Neuron (in vitro differentiated cells): ENCODE measurements around the gene SEMA6C.
"Not testable (repeated sequence)": the region's sequence is repeated elsewhere in the genome, so short reads cannot be mapped to it uniquely, and the experiment has no call there.

Experiments used
- H2AFZ ChIP-seq: one replicate; pipeline ENCODE4 v1.6.1; 2013; ENCODE audit warnings: low read depth, mild to moderate bottlenecking, inconsistent platforms, low read length, moderate library complexity
- H3K27me3 ChIP-seq: one replicate; pipeline ENCODE4 v1.6.1; 2013; ENCODE audit warnings: low read length; ENCODE audit not compliant: insufficient read depth
- H3K36me3 ChIP-seq: one replicate; pipeline ENCODE4 v1.6.1; 2013; ENCODE audit warnings: low read length; ENCODE audit not compliant: insufficient read depth
- H3K4me1 ChIP-seq: one replicate; pipeline ENCODE4 v1.6.1; 2013; ENCODE audit warnings: low read length; ENCODE audit not compliant: insufficient read depth
- H3K4me3 ChIP-seq: 2 replicates; pipeline ENCODE4 v1.5.1; 2013; ENCODE audit warnings: mild to moderate bottlenecking, low read length, moderate library complexity
- H3K9me3 ChIP-seq: one replicate; pipeline ENCODE4 v1.6.1; 2013; ENCODE audit warnings: low read length

SEMA6C gene, protein sequence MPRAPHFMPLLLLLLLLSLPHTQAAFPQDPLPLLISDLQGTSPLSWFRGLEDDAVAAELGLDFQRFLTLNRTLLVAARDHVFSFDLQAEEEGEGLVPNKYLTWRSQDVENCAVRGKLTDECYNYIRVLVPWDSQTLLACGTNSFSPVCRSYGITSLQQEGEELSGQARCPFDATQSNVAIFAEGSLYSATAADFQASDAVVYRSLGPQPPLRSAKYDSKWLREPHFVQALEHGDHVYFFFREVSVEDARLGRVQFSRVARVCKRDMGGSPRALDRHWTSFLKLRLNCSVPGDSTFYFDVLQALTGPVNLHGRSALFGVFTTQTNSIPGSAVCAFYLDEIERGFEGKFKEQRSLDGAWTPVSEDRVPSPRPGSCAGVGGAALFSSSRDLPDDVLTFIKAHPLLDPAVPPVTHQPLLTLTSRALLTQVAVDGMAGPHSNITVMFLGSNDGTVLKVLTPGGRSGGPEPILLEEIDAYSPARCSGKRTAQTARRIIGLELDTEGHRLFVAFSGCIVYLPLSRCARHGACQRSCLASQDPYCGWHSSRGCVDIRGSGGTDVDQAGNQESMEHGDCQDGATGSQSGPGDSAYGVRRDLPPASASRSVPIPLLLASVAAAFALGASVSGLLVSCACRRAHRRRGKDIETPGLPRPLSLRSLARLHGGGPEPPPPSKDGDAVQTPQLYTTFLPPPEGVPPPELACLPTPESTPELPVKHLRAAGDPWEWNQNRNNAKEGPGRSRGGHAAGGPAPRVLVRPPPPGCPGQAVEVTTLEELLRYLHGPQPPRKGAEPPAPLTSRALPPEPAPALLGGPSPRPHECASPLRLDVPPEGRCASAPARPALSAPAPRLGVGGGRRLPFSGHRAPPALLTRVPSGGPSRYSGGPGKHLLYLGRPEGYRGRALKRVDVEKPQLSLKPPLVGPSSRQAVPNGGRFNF

DNA sequence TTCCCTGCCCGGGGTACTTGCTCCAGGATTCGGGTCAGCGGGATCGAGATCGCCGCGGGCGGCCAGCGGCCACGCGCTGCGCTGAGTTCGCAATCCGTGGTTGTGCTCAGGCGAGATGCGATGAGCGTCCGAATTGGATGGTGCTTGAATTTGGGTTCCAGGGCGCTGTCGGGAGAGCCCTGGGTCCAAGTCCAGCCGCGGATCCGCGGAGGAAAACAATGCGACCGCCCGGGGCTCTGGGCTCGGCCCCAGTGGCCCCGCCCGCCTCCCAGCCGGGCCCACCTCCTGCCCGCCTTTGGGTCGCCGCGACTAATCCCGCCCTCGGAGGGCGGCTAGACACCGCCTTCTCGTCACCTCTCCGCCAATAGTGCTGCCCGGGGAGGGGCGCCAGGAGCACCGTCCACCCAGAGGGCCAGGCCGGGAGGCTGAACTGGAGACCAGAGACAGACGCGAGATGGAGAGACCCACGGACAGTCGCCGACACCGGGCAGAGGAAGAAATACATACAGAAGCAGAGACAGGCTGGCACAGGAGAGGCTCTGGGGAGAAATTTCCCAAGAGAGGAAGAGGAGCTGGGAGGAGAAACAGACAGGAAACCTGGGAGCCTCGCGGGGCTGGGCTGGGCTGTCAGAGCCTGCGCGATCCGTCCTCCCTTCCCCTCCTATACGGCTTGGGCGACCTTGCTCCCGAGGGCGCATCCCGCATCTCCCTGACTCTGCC lies at the start of gene SEMA6C:
TSS of gene SEMA6C (minus strand) at position 220 of the 720 bp plus-strand sequence. CDS start 4,010 bp downstream, outside the sequence.
- Histone ChIP-seq H3K9me3 (no peaks in the 10 kb centered on the region), H2AFZ (peak within 1 kb of the TSS; percentile 35), H3K4me3 (peak within 1 kb of the TSS; percentile 77), H3K36me3 (peaks cover 5% of the 10 kb centered on the region), H3K27me3 (no peaks in the 10 kb centered on the region), H3K4me1 (peaks cover 36% of the 10 kb centered on the region)

DNA sequence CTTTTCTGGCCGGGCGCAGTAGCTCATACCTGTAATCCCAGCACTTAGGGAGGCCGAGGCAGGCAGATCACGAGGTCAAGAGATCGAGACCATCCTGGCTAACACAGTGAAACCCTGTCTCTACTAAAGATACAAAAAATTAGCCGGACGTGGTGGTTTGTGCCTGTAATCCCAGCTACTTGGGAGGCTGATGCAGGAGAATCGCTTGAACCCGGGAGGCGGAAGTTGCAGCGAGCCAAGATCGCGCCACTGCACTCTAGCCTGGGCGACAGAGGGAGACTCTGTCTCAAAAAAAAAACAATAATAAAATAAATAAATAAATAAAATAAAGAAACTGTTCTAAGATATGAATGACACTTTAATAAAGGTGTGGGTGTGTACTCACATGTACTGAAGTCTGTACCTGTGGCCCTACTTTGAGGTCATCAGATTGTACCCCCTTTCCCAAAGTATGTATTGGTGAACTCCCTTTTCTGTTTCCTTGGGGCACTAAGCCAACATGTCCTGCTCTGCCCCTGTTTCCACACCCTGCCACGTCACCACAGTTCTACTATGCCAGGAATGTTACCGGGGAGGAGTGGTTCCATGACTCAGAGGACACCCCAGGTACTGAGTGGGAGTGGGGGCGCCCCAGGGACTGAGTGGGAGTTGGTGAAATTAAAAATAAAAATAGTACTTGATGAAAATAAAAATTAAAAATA lies 48.6 kb upstream of the SEMA6C start:
- not testable (repeated sequence) for H3K4me3 ChIP-seq, H3K27me3 ChIP-seq, H3K9me3 ChIP-seq, H3K36me3 ChIP-seq, H2AFZ ChIP-seq, H3K4me1 ChIP-seq

DNA sequence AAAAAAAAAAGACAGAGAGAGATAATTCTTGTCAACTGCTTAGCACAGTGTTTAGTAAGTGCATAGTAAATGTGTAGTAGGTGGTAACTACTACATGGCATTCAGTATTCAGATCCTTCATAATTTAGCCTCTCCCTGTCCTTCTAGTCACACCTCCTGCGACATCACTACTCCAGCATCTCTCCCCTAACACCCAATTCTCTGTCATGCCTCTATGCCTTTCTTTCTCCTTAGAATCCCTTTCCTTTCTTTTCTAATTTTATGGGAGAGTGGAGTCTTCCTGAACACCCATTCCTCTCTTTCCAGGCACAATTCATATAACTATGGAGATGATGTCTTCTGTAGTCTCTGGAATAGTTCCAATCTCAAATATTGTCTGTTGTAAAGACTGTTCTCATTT lies 47.4 kb upstream of the SEMA6C start:
- Histone ChIP-seq H2AFZ (no peak overlapping the region), H3K4me3 (no peak overlapping the region), H3K9me3 (no peaks in the 10 kb centered on the region), H3K36me3 (no peaks in the 10 kb centered on the region), H3K4me1 (peaks cover 7% of the 10 kb centered on the region), H3K27me3 (no peaks in the 10 kb centered on the region)

DNA sequence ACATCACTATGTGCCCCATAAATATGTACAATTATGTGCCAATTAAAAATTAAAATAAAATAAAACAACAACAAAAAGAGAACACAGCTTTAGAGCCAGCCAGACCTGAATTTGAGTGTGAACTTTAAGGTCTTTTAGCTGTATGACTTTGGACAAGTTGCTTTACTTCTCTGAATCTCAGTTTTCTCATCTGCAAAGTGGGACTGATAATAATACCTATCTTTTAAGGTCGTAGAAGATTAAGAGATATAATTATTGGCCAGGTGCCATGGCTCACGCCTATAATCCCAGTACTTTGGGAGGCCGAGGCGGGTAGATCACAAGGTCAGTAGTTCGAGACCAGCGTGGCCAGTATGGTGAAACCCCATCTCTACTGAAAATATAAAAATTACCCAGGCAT lies 46.9 kb upstream of the SEMA6C start:
- Histone ChIP-seq H3K4me1 (peaks cover 13% of the 10 kb centered on the region), H3K36me3 (no peaks in the 10 kb centered on the region), H3K27me3 (no peaks in the 10 kb centered on the region), H3K9me3 (no peaks in the 10 kb centered on the region), H2AFZ (no peak overlapping the region), H3K4me3 (no peak overlapping the region)

DNA sequence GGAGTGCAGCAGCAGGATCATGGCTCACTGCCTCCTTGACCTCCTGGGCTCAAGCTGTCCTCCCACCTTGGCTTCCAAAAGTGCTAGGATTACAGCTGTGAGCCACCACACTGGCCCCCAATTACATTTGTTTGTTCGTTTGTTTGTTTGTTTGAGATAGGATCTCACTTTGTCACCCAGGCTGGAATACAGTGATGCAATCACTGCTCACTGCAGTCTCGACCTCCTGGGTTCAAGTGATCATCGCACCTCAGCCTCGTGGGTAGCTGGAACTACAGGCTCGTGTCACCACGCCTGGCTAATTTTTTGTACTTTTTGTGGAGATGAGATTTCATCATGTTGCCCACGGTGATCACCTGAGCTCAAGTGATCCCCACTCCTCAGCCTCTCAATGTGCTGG lies 45.6 kb upstream of the SEMA6C start:
- Histone ChIP-seq H3K4me3 (no peak overlapping the region), H2AFZ (no peak overlapping the region), H3K9me3 (no peaks in the 10 kb centered on the region), H3K4me1 (peaks cover 11% of the 10 kb centered on the region), H3K27me3 (no peaks in the 10 kb centered on the region), H3K36me3 (peaks cover 6% of the 10 kb centered on the region)

DNA sequence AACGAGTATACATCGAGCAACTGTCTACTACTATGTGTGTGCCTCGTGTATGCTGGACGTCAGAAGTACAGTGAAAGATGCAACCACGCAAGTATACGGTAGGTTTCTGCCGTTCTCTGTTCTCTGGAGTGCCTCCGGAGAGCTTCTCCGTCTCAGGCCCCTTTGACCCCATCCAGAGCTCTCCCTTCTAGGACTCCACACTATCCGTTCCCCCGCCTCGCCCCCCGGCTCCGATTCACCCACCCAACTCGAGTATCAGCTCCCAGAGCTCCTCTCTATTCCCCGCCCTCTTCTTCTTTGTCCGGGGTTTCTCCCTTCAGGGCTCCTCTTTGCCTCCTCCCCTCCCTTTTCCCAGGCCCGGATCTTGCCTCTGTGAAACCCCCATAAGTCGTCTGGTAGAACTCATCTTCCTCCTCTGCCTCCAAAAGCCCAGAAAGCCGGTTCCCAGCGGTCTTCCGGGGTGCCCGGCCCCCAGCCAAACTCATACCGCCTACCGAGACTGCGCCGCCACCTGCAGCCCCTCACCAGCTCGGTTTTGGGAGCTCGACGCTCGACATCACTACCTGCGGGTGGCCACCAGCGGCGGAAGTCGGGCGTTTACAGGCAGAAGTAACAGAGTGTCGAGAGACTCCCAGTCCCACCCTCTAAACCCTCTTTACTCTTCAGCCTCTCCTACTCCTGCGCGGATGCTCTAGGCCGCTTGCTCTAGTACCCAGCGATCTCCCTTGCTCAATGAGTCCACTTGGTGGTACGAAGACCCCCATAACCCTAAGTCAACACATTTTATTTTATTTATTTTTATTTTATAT lies 43.4 kb upstream of the SEMA6C start, which contains the start of gene VPS72:
TSS of gene VPS72 (minus strand) at position 561 of the 809 bp plus-strand sequence. CDS start at position 485, 76 bp downstream.
- Histone ChIP-seq H3K4me3 (peak within 1 kb of the TSS; percentile 79), H3K36me3 (peaks cover 23% of the 10 kb centered on the region), H3K9me3 (no peaks in the 10 kb centered on the region), H3K4me1 (peaks cover 11% of the 10 kb centered on the region), H2AFZ (peak within 1 kb of the TSS; percentile 29), H3K27me3 (no peaks in the 10 kb centered on the region)

DNA sequence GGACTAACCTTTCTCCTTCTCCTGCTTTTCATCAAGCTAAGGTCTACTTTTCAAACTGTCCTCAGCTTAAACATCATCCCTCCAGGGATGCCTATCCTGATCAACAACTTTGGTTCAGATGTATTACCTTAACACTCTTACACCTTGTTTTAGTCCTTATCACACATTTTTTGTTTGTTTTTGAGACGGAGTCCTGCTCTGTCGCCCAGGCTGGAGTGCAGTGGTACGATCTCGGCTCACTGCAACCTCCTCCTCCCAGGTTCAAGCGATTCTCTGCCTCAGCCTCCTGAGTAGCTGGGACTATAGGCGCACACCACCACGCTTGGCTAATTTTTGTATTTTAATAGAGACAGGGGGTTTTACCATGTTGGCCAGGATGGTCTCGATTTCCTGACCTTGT lies 42.2 kb upstream of the SEMA6C start:
- not testable (repeated sequence) for H3K9me3 ChIP-seq, H3K27me3 ChIP-seq, H2AFZ ChIP-seq
- Histone ChIP-seq H3K4me3 (peak overlapping the region; percentile 79), H3K36me3 (peaks cover 34% of the 10 kb centered on the region), H3K4me1 (peaks cover 11% of the 10 kb centered on the region)

DNA sequence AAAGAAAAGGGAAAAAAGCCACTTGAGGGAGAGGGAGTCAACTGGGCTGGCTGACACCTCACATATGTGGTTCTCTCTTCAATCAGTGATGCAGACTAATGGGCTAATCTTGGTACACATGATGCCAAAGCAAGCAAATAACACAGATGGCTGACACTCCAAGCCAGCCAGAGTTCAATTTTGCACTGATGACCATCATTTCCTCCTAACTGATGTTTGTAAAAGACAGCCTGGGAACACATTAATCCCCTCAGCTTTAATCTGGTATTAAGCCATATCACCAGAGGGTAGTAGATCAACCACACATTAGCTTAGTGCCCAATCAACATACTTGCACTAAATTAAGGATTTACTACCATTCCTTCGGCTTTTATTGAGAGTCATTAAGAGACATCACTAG lies 40.8 kb upstream of the SEMA6C start:
- Histone ChIP-seq H3K36me3 (peaks cover 47% of the 10 kb centered on the region), H3K4me3 (no peak overlapping the region), H3K4me1 (peaks cover 11% of the 10 kb centered on the region), H3K27me3 (no peaks in the 10 kb centered on the region), H2AFZ (no peak overlapping the region), H3K9me3 (no peaks in the 10 kb centered on the region)

DNA sequence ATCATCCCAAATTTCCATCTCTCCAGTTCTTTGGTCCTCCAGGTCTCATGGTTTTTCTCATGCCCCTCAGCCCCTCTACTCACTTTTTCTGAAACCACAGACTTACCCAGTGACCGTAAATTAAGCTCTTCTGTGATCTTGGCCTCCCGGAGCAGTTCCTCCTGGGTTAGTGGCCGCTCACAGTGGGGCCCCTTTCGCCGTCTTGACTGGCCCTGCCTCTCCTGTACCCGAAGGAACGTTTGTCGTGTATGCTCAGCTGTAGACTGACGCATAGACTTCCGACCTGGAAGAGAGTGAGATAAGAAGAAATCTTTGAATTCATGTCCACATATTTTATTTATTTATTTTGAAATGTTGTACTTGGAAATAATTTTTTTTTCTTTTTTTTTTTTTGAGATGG lies 37.8 kb upstream of the SEMA6C start:
- Histone ChIP-seq H2AFZ (no peak overlapping the region), H3K4me1 (peaks cover 9% of the 10 kb centered on the region), H3K36me3 (peaks cover 71% of the 10 kb centered on the region), H3K9me3 (no peaks in the 10 kb centered on the region), H3K4me3 (no peak overlapping the region), H3K27me3 (no peaks in the 10 kb centered on the region)

DNA sequence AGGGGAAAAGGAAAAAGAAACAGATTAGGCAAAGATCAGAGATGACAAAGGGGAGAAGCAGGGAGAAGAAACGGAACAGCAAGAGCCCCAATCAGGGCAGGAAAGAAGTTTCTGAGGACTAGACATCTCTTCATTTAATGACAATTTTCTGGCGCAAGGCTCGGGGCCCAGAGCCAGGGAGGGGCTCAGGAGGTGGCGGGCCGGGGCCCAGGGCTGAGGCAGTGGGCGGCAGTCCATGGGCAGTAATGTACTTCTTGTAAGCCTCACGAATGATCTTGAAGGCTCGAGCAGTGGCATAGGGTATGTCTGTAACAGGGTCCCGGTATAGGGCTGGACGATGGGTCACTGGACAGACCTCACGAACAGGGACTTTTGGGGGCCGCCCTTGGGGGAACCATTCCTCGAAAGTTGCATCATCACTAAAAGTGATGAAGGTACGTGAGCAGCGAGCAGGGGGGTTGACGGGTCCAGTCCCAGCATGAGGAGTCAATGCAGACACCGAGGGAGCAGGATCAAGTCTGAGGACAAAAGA lies 30.1 kb upstream of the SEMA6C start:
- Histone ChIP-seq H3K9me3 (no peaks in the 10 kb centered on the region), H3K4me1 (no peaks in the 10 kb centered on the region), H3K27me3 (no peaks in the 10 kb centered on the region), H2AFZ (no peak overlapping the region), H3K4me3 (no peak overlapping the region), H3K36me3 (peaks cover 69% of the 10 kb centered on the region)

DNA sequence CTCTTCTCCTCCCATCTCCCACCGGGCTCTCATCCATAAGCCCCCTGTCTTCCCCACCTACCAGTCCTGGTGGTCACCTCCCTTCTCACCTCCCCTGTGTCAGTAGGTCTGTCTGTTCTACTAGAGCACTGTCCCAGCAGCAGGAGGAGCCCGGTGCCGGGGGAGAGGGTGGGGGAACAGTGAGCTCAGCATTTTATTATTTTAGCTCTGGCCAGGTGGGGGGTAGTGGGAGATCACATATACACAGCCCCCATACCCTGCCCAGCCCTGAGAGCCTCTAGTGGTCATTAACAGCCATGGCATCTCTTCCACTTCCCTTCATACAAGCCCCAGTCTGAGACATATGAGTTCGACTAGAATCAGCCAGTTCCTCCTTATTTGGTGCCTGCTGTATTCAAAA lies 29.4 kb upstream of the SEMA6C start, which contains the start of gene TMOD4:
TSS of gene TMOD4 (minus strand) at position 119 of the 400 bp plus-strand sequence. CDS start 1,106 bp downstream, outside the sequence.
- H3K4me1 ChIP-seq, result no peaks in the 10 kb centered on the region
- H3K9me3 ChIP-seq, result no peaks in the 10 kb centered on the region
- peaks cover 62% of the 10 kb centered on the region for H3K36me3 ChIP-seq
- H3K4me3 ChIP-seq, result no peak within 1 kb of the TSS
- no peak within 1 kb of the TSS for H2AFZ ChIP-seq
- H3K27me3 ChIP-seq, result no peaks in the 10 kb centered on the region
